ENCODE results near the gene PSMG1.

PSMG1 gene

DNA sequence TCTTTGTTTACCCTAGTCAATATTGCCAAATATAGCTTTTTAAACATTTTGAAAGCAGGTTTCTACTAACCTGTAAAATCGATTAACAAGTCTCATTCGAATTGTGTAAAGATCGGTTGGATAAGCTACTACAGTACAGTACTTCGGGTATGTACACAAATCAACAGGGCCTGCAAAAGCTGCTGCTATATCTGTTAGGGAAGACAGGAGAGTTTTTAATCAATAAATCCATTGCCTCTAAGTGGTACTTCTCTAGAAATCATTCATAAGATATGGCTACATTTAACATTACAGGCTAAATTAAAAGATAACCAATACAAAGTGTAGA is 34.8 kb upstream of the PSMG1 start:
- no peak overlapping the region for H3K27ac ChIP-seq
- TF ChIP-seq, protein P1, sequence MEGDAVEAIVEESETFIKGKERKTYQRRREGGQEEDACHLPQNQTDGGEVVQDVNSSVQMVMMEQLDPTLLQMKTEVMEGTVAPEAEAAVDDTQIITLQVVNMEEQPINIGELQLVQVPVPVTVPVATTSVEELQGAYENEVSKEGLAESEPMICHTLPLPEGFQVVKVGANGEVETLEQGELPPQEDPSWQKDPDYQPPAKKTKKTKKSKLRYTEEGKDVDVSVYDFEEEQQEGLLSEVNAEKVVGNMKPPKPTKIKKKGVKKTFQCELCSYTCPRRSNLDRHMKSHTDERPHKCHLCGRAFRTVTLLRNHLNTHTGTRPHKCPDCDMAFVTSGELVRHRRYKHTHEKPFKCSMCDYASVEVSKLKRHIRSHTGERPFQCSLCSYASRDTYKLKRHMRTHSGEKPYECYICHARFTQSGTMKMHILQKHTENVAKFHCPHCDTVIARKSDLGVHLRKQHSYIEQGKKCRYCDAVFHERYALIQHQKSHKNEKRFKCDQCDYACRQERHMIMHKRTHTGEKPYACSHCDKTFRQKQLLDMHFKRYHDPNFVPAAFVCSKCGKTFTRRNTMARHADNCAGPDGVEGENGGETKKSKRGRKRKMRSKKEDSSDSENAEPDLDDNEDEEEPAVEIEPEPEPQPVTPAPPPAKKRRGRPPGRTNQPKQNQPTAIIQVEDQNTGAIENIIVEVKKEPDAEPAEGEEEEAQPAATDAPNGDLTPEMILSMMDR (IDR thresholded peaks at IDR 0.05): no peak

- TF ChIP-seq, protein P1 (IDR thresholded peaks at IDR 0.05): no peak
- TF ChIP-seq ZFX (IDR thresholded peaks at IDR 0.05; ENCODE audit: borderline replicate concordance): no peak
- no peak overlapping the region for H3K27ac ChIP-seq
Observed at GRCh38 chr21:39217356-39218081, 34.3 kb upstream of the PSMG1 start.

DNA sequence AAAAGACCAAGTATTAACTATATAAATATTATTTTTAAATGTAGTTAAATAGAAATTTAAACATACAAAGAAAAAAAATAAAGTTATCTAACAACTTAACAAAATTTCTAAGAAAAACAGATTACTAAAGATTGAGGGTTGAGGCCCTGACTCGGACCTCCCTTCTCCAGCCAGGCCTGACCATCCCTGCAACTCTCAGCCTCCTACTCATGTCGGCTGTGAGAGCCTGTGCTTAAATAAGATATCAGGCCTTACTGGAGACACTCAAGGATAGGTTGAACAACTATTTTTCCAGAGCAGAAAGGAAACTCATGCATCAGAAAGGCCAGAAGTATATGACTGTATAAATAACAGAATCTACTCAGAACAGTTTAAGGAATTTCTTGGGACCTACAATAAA is 33.0 kb upstream of the PSMG1 start:
- H3K27ac ChIP-seq: no peak overlapping the region
- TF ChIP-seq, protein P1 (IDR thresholded peaks at IDR 0.05): no peak
- TF ChIP-seq ZFX (IDR thresholded peaks at IDR 0.05; ENCODE audit: borderline replicate concordance): no peak

DNA sequence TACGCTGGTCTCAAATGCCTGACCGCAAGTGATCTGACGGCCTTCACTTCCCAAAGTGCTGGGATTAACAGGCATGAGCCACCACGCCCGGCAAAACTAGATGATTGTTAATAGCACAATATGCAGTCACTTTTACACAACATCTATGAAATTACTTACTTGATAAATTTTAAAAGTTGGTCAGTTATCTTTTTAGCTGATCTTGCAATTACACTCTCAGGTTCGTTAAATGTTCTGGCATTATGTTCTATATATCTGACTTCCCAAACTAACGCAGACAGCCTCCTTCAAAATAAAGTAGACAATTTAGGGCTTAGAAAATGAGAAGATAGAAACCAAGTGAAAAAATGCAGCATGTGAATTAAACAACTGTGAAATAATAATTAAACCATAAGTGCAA is 31.8 kb upstream of the PSMG1 start:
- no peak overlapping the region for H3K27ac ChIP-seq
- TF ChIP-seq, protein P1 (IDR thresholded peaks at IDR 0.05): no peak
- no peak for TF ChIP-seq ZFX (IDR thresholded peaks at IDR 0.05; ENCODE audit: borderline replicate concordance)

DNA sequence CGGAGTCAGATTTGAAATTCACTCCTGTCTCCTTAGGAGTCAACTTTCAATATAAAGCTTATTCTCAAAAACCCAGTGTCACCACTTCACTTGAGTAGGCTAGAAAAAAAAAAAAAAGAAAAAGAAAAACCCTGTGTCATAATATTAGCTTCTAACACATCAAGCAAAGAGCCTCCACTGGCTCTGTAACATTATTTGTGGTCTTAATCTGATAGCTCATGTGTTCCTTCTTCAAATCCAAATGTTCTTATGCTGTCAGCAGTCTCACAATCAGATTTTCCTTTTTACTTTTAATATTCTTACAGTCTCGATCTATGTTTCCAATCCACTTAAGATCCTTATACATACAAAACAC is 26.1 kb upstream of the PSMG1 start:
- no peak for TF ChIP-seq ZFX (IDR thresholded peaks at IDR 0.05; ENCODE audit: borderline replicate concordance)
- TF ChIP-seq, protein P1 (IDR thresholded peaks at IDR 0.05): no peak
- H3K27ac ChIP-seq: no peak overlapping the region

DNA sequence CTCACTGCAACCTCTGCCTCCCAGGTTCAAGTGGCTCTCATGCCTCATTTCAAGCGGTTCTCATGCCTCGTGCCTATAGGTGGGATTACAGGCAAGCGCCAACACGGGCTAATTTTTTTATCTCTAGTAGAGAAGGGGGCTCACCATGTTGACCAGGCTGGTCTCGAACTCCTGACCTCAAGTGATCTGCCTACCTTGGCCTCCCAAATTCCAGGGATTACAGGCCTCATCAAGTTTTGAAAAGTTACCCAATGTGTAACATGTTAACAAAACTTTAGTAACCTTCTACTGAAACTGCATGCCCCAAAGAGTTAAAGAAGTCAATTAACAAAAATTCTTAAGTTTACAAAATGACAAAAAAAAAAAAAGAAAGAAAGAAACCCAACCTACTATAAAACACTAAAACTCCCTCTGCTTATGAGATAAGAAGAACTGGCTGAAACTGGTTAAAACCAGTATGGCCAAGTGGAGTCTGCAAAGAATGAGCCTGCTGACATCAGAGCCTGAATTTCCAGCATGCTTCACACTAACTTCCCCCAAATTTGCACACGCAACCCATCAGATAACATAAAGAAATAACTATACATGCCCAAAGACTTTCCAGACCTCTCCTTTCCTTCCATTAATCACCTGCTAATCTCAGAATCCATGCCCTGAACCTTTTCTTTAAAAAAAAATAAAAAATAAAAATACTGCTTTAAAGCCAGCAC is 25.5 kb upstream of the PSMG1 start:
- no peak overlapping the region for H3K27ac ChIP-seq
- no peak for TF ChIP-seq ZFX (IDR thresholded peaks at IDR 0.05; ENCODE audit: borderline replicate concordance)
- TF ChIP-seq, protein P1 (IDR thresholded peaks at IDR 0.05): no peak

DNA sequence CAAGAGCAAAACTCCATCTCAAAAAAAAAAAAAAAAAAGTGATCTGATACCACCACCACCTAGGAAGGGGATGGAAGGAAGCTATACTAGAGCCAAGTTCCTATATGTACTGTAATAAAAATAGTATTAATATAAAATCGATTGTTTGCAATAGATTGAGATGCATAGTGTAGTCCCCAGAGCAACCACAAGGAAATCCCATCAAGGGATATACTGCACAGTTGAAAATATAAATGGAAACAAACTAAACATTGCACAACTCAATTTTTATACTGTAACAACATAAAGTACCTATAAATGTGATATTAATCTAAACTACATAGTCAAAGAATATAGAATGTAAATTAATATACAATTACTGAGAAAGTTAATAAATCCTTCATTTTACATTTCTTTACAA is 20.9 kb upstream of the PSMG1 start:
- no peak overlapping the region for H3K27ac ChIP-seq
- no peak for TF ChIP-seq ZFX (IDR thresholded peaks at IDR 0.05; ENCODE audit: borderline replicate concordance)
- TF ChIP-seq, protein P1 (IDR thresholded peaks at IDR 0.05): no peak

All from 22Rv1 (cell line).